ACHN (cell line): ENCODE measurements around the gene NRL.
A peak's percentile ranks its signal among the peaks of the same experiment; 100 is the strongest.

Source experiments
- DNase-seq: peaks from one replicate; pipeline ENCODE4 v3.0.0-alpha.2; 2015
- in situ Hi-C: cut with HindIII; loops from 2 replicates; pipeline ENCODE4 v1.10.0; 2017; ENCODE audit warnings: low sequenced_read_pairs, low pct_ligation_motif_present, low pct_unique_long_range_greater_than_20kb

Gene NRL

DNA sequence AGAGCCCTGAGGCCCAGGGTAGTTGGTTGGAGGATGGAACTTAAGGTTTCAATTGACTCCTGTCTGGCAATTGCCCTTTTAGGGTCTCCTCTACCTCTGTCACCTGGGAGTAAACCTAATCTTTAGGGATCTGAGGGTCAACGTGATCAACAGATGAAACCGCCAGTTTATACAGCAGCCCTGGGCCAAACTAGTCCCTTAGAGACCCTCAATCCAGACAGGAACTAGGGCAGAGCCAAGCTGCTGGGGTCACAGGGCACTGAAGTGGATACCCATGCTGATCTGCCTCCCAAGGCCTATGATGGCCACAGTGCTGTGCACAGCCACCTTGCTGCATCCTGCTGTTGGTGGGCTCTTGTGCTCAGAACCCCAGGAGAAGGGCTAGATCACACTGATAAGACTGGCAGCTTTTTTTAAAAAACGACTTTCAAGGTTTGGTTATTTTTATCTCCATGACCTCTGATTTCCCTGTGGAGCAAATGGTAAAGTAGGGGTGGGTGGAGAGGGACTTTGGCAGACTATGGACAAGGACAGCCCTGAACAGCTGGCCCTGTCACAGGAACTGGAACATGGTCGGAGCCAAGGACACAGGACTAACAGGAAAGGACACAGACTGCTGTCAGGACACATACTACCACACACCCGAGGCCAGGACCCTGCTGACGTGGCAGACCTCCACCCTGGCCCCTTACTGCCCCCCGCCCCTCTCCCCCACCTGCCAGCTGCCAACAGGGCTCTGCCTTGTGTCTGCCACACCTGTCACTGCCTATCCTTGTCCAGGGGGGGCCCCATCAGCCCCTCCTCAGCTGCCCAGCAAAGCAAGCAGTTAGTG, 16.2 kb upstream of the NRL start:
- no peak for DNase-seq
- in situ Hi-C loops = no loop called here

DNA sequence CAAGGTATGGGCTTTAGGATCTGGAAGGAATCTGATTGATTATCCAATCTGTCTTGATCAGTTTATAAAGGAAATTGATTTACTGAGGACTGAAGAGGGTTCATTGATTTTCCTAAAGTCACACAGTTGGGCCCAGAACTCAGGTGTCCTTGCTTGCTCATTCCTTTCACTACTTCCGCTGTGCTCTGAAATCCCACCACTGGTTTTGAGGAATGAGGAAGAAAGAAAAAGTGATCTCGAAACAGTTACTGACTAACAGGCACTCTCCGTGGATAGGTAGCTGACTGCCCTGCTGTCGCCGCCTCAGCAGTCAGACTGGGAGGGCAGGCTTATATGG, 15.6 kb upstream of the NRL start, which contains the start of gene FITM1:
TSS of gene FITM1 (plus strand) at position 280 of the 337 bp plus-strand sequence. CDS start 905 bp downstream, outside the sequence.
- no peak for DNase-seq
- in situ Hi-C loops = no loop called here

DNA sequence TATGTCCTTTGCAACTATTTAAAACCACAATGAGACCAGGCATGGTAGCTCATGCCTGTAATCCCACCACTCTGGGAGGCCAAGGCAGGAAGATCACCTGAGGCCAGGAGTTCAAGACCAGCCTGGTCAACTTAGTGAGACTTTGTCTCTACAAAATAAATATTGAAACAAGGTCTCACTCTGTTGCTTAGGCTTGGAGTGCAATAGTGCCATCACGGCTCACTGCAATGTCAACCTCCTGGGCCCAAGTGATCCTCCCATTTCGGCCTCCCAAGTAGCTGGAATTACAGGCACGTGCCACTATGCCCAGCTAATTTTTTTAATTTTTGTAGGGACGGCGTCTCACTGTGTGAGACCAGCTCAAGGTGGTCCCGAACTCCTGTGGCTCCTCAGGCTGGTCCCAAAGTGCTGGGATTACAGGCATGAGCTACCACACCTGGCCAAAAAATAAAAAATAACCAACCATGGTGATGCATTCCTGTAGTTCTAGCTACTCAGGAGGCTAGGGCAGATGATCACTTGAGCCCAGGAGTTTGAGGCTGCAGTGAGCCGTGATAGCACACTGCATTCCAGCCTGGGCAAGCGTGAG, 14.8 kb upstream of the NRL start:
- in situ Hi-C loops = no loop called here
- no peak for DNase-seq

DNA sequence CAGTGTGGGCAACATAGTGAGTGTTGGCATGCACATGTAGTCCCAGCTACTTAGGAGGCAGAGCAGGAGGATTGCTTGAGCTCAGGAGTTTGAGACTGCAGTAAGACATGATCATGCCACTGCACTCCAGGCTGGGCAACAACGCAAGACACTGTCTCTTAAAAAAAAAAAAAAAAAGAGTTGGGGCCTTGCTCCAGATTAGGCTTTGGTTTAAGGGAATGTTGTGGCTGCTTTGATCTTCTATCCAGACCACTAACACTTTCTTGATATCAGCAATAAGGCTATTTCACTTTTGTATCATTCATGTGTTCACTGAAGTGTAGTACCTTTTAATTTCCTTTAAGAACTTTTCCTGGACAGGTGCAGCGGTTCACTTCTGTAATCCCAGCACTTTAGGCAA, 12.9 kb upstream of the NRL start:
- DNase-seq = no peak
- in situ Hi-C loops = no loop called here

DNA sequence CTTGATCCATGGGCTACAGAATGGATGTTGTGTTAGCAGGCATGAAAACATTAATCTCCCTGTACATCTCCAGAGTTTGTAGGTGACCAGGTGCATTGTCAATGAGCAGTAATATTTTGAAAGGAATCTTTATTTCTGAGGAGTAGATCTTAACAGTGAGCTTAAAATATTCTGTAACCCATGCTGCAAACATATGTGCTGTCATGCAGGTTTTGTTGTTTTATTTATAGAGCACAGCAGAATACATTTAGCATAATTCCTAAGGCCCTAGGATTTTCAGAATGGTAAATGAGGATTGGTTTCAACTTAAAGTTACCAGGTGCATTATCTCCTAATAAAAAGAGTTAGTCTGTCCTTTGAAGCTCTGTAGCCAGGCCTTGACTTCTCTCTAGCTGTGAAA, 12.2 kb upstream of the NRL start:
- in situ Hi-C loops = no loop called here
- no peak for DNase-seq

DNA sequence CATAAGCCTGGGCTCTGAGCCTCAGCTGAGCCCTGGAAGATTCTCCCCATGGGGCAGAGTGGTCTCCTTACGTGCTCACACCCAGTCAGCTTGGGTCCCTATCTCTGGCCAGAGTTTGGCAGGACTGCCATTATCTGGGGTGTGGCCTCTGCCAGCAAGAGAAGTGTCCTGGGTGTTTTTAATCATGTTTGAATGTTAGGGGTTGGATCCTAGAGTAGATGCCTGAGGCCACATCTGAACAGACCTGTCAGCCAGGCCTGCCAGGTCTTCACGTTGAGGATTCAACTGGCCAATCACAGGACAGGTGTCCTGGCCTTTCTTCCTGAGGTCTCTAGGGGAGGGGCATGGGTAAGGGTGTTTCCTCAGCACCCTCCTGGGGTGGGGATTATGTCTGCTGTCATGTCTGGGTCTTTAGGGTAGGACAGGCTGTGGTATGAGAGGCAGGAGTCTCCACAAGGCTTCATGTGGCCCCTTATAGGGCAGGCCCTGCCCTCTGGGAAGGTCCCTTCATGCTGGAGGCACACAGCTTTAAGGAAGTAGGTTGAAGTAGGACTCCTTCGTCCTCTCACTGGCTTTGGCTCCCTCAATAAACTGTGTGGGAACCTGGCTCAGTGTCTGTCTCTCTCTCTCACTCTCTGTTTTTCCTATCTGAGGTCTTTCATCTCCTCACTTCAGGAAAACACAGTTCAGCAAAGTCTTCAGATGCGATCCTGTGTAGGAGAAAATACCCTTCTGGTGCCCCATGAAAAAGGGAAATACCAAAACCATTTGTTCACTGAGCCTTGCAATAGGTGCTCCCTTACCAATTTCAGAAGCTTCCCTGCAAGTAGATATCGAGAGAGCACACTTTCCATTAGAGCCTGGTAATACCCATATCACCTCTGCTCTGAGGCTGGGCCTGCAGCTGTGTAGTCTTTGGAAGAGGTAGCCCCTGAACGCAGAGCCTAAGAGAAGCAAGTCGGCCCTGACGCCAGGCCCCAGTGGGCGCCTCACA, 9.0 kb upstream of the NRL start:
- no peak for DNase-seq
- in situ Hi-C loops = no loop called here

DNA sequence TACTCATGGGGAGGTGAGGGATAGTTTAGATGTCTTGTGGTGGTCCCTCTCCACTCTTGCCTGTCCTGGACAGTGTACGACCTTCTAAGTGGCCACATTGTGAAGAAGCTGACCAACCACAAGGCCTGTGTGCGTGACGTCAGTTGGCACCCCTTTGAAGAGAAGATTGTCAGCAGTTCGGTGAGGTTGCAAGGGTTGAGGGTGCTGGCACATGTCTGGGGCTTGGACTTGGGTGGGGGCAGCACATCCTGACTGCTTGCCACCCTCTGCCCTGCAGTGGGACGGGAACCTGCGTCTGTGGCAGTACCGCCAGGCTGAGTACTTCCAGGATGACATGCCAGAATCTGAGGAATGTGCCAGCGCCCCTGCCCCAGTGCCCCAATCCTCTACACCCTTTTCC, 8.1 kb upstream of the NRL start:
- no peak for DNase-seq
- in situ Hi-C loops = no loop called here

DNA sequence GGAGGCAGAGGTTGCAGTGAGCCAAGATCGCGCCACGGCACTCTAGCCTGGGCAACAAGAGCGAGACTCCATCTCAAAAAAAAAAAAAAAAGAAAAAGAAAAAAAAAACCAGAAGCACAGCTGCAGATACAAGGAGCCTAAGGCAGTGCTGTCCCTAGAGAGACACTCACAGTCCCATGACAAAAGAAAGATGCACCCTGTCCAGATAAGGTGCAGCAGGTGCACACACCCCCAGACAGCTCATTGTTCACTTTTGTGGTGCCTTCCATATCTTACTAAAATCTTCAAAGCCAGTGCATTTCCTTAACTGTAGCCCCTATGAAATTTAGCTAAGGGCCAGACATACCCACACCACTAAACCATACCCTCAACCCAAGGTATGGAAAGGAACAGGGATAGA, 7.7 kb upstream of the NRL start:
- in situ Hi-C loops = no loop called here
- no peak for DNase-seq

DNA sequence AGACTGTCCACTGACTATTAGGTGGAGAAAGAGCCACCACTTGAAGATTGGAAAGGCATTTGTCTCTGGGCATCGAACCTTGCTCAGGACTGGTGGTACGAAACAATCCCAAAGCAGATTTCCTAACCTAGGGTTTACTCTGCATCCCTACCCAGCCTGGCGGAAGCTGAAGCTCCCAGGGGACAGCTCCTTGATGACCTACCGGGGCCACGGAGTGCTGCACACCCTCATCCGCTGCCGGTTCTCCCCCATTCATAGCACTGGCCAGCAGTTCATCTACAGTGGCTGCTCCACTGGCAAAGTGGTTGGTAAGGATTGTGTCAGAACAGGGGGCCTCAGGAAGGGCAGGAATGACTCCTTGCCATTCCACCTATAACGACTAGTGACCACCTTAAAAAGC, 6.5 kb upstream of the NRL start:
- in situ Hi-C loops = no loop called here
- DNase-seq = no peak

DNA sequence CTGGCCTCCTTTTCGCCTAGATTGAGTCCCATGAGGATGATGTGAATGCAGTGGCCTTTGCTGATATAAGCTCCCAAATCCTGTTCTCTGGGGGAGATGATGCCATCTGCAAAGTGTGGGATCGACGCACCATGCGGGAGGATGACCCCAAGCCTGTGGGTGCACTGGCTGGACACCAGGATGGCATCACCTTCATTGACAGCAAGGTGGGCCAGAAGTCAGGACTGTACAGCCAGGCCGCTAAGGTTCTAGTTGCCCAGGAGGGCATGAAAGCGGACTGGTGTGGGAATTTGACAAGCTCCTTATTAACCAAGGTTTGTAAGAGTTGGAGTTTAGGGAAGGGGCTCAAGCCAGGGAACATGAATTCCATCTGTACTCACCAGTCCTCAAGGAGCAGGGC, 4.9 kb upstream of the NRL start:
- in situ Hi-C loops = no loop called here

DNA sequence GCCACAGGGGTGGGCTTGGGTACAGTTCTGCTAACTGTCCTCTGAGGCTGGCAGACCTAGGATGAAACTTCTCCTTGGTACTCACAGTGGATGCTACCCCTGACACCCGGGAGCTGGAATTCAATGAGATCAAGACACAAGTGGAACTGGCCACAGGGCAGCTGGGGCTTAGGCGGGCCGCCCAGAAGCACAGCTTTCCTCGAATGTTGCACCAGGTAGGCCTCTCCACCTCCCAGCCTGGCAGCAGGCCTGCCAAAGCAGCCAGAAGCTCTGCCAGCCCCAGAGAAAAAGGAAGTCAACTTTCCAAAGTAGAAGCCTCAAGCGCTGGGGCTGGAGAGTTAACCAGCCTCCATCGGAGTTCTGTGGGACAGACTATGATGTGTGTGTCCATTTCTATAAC, 2.4 kb upstream of the NRL start:
- in situ Hi-C loops = no loop called here

More for the DNA sequence above, 4.9 kb upstream of the NRL start:
- no peak for DNase-seq

DNA sequence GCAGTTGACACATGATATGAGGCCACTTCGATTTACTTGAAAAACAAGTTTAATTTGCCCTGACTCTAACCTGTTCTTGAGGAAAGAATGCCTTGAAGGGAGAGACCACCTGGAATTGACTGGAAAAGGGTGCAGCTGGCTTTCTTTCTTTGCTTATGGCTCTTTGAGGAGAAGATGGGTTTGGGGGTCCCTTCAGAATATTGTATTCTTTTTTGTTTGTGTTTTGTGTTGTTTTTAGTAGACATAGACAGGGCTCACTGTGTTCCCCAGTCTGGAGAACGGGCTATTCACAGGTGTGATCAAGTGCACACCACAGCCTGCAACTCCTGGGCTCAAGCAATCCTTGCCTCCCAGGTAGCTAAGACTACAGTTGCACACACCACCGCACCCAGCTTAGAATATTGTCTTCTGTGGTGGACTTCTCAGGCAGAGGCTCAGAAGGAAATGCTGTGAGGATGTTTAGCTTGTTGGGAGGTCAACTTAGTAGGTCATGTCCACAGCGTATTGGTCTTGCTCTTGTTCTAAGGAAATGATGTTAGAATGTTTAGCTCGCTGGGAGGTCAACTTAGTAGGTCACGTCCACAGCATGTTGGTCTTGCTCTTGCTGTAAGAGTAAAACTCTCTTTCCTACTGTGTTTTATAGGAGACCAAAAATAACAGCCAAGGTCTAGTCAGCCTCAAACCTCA, 1.5 kb upstream of the NRL start:
- in situ Hi-C loops = no loop called here
- DNase-seq = no peak

More for the DNA sequence above, 2.4 kb upstream of the NRL start:
- no peak for DNase-seq

DNA sequence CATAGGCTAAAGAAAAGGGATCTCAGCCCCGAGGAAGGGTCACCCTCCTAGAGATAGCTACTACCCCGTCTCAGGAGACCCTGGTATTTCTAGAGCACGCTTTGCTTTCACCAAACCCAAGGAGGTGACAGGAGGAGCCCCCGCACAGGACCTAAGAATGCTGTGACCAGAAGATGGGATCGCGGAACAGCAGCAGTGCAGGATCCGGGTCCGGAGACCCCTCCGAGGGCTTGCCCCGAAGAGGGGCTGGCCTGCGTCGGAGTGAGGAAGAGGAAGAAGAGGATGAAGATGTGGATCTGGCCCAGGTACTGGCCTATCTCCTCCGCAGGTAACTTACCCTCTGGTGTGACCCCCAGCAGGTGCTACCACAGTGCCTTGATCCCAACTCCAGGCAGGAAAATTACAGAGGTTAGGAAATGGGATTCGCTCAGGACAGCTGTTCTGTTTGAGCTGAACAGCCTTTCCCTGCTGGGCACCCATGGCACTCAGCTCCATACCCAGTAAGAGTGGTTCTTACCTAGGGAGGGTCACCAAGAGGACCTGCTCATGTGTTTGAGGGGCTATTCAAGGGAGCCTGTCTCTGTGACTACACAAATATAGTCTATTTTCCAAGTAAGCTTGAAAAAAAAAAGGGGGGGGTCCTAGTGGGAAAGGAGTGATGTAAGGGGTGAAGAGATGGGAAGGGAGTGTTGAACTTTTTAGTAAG, 826 bp upstream of the NRL start:
- in situ Hi-C loops = no loop called here
- no peak for DNase-seq

DNA sequence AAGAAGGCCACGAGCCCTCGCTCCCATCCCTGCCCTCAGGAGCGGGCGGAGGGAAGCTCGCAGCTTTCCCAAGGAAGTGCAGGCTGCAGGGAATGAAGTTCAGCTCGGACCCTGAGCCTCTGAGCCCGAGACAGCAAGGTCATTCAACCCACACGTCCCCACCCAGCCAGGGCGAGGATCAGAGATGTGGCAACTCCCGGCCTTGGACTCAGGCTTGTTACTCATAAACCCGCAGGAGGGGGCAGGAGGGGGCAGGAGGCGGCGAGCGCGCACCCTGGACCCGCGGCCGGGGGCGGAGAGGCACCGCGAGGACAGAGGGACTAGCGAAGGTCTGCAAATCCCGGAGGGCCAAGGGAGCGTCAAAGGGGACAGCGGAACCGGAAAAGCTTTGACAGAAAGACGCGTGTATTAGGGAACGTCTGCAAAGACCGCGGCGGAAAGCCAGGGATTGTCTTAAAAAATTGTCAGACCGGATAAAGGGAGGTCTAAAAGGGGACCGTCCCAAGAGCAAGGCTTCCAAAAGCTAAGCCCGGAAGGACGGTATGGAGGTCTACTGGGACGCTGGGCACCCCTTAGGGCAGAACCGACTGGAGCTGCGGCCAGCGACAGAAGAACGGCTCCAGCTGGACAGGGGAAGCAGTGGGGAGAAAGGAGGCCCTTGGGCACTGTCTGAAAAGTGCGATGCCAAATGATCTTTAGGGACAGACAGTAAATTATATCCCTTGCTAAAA, 783 bp downstream of the NRL start:
- peak; percentile 81 for DNase-seq
- in situ Hi-C loops = no loop called here

DNA sequence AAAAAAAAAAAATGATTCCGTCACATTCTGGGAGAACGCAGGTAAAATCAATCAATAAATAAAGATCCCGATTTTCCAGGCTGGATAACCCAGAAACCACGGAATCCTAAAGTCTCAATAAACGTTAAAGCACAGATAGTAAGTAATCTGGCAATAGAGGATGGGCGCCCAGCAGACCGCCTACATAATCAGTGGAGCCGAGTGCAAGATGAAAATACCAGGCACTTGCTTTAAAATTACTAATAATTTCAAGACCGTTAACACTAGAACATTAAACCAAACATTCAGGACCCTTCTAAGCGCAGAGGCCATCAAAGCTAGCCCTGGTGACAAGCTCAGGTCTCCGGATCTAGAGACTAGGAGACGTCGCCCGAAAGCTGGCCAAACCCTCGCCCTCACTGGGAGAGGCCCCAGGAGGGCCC, 1.4 kb downstream of the NRL start:
- in situ Hi-C loops = no loop called here
- DNase-seq = no peak

DNA sequence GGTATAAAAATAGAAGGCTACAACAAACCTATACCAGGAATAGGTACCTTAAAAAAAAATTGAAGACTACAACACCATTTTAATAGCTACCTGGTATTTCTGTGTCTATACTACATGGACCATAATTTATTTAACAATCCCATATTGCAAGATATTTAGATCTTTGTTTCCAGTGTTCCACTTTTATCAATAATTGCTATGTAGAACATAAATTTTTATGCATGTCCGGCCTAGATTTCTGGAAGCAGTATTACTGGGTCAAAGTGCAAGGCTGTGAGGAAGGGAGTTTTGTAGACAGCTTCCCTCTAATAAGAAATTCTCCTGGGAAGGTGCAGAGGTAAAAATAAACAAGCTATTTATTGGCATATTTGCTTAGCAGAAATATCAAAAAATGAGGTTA, 4.2 kb downstream of the NRL start:
- in situ Hi-C loops = no loop called here
- DNase-seq = no peak

DNA sequence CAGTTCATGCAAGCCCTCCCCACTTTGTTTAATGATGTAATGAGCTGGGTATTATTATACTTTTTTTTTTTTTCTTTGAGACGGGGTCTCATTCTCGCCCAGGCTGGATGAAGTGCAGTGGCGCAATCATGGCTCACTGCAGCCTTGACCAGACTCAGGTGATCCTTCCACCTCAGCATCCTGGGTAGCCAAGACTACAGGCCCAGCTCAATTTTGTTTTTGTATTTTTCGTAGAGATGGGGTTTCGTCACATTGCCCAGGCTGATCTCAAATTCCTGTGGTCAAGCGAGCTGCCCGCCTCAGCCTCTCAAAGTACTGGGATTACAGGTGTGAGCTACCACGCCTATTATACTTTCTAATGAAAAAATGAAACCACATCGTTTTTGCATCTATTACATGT, 4.7 kb downstream of the NRL start:
- DNase-seq = no peak
- in situ Hi-C loops = no loop called here
